GM12874 (cell line): ENCODE data around the gene ADARB2.

Source experiments
- TF ChIP-seq, protein P1 (sequence below): IDR thresholded peaks from 2 replicates; pipeline ENCODE4 v1.5.1; 2011; ENCODE audit warnings: low read depth, mild to moderate bottlenecking, control low read depth, low read length, moderate library complexity; ENCODE audit not compliant: insufficient read depth

ADARB2 gene

GRCh38 chr10:1444826-1445225 is 292.5 kb downstream of the ADARB2 start:
- TF ChIP-seq, protein P1, sequence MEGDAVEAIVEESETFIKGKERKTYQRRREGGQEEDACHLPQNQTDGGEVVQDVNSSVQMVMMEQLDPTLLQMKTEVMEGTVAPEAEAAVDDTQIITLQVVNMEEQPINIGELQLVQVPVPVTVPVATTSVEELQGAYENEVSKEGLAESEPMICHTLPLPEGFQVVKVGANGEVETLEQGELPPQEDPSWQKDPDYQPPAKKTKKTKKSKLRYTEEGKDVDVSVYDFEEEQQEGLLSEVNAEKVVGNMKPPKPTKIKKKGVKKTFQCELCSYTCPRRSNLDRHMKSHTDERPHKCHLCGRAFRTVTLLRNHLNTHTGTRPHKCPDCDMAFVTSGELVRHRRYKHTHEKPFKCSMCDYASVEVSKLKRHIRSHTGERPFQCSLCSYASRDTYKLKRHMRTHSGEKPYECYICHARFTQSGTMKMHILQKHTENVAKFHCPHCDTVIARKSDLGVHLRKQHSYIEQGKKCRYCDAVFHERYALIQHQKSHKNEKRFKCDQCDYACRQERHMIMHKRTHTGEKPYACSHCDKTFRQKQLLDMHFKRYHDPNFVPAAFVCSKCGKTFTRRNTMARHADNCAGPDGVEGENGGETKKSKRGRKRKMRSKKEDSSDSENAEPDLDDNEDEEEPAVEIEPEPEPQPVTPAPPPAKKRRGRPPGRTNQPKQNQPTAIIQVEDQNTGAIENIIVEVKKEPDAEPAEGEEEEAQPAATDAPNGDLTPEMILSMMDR, result no peak

GRCh38 chr10:1440897-1441296 is 296.4 kb downstream of the ADARB2 start:
- TF ChIP-seq, protein P1, result no peak

DNA sequence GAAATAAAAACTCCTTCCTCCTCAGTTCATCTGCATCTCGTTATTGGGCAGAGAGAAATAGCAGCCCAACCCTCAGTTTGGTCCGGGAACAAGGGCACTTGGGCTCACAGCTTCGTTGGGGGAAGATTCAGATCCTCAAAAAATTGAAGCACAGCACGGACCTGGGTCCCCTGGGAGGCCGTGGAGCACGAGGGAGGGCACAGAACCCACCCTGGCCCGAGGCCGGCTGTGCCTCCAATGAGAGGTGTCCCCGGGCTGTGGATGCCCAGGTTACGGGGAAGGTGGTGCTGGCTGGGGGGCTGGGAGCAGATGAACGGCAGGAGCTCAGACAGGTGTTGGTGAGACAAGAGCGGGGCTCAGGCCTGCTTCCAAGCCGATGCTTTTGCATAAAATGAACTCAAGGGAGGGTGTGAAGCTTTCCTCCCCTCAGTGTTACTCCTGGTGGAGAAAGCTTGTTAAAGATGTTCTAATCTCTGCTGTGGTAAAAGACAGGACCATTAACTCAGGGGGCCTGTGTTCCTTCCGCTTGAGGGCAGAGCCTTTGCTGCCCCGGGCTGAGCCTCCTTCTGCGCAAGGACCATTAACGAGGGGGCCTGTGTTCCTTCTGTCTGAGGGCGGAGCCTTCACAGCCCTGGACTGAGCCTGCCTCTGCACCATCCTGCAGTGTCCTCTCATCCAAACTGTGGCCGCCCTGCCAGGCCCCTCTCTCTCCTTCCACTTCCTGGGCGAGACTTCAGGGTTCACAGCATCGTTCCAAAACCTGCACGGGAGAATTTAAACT is 302.2 kb downstream of the ADARB2 start:
- TF ChIP-seq, protein P1, result no peak

- TF ChIP-seq, protein P1, result no peak
Observed at GRCh38 chr10:1434202-1434601, 303.1 kb downstream of the ADARB2 start.

GRCh38 chr10:1432161-1432560 is 305.2 kb downstream of the ADARB2 start:
- TF ChIP-seq, protein P1, result no peak

DNA sequence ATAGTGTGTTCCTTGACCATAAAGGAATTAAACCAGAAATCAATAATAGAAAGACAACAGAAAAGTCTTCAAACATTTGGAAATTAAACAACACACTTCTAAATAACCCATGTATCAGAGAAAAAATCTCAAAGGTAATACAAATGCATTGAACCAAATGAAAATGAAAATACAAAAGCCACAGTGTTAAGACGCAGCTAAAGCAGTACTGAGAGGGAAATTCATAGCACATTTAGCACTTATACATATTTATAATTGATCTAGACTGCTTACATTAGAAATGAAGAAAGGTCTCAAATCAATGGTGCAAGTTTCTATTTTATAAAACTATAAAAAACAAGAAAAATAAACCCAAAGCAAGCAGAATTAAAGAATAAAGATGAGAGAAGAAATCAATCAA is 306.1 kb downstream of the ADARB2 start:
- TF ChIP-seq, protein P1, result no peak

DNA sequence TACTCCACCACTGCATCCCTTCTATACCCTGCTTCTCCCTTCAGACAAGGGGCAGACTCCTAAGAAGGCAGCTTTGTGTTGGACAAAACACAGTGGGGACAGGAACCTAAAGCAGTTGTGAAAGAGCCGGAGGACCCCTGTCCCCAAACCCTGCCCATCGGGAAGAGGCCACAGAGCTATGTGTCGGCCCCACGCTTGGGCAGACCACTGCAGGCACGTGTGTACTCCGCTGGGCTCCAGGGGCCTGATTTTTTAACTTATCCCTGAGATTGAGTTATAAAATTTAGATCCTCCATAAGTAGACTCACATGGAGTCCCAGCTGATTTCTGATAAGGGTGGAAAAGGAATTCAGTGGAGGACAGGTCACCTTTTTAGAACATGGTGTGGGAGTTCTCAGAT is 310.5 kb downstream of the ADARB2 start:
- TF ChIP-seq, protein P1, result no peak
